GM19351 (cell line): Measurements from ENCODE around the gene SCN2A.

Experiments
- ATAC-seq: cut with Tn5 transposase; IDR thresholded peaks from one replicate; pipeline ENCODE4 v1.9.1; 2021; ENCODE audit warnings: mild to moderate bottlenecking, moderate library complexity; ENCODE audit not compliant: unreplicated experiment

SCN2A gene

GRCh38 chr2:165239230-165239629 is at the start of gene SCN2A:
Gene SCN2A, plus strand, starts transcription at chr2:165239414. Its CDS starts 56,410 bp downstream, at chr2:165295824.
- ATAC-seq = peak; percentile 84

- no peak for ATAC-seq
Observed at GRCh38 chr2:165191096-165191728, 48.0 kb upstream of the SCN2A start.

GRCh38 chr2:165192729-165193128 is 46.5 kb upstream of the SCN2A start:
- peak; percentile 44 for ATAC-seq

GRCh38 chr2:165193178-165193777 is 45.9 kb upstream of the SCN2A start:
- peak; percentile 91 for ATAC-seq

GRCh38 chr2:165196411-165196810 is 42.8 kb upstream of the SCN2A start:
- no peak for ATAC-seq

- no peak for ATAC-seq
Observed at GRCh38 chr2:165197346-165197745, 41.9 kb upstream of the SCN2A start.

- no peak for ATAC-seq
Observed at GRCh38 chr2:165198181-165198580, 41.0 kb upstream of the SCN2A start.

GRCh38 chr2:165202239-165202638 is 37.0 kb upstream of the SCN2A start:
- ATAC-seq = no peak

- peak; percentile 70 for ATAC-seq
Observed at GRCh38 chr2:165203689-165204559, 35.3 kb upstream of the SCN2A start, which contains the start of gene SCN3A. Gene SCN3A, minus strand, starts transcription at chr2:165204050. Its CDS starts 27,656 bp downstream, at chr2:165176394.

GRCh38 chr2:165205865-165206264 is 33.3 kb upstream of the SCN2A start:
- ATAC-seq = no peak

GRCh38 chr2:165208094-165208493 is 31.1 kb upstream of the SCN2A start:
- ATAC-seq = no peak

GRCh38 chr2:165214093-165214492 is 25.1 kb upstream of the SCN2A start:
- no peak for ATAC-seq

- ATAC-seq = no peak
Observed at GRCh38 chr2:165219481-165219880, 19.7 kb upstream of the SCN2A start.

- no peak for ATAC-seq
Observed at GRCh38 chr2:165224941-165225340, 14.3 kb upstream of the SCN2A start.

- no peak for ATAC-seq
Observed at GRCh38 chr2:165227571-165227970, 11.6 kb upstream of the SCN2A start.

- ATAC-seq = no peak
Observed at GRCh38 chr2:165237056-165237455, 2.2 kb upstream of the SCN2A start.

GRCh38 chr2:165238295-165238694 is 919 bp upstream of the SCN2A start:
- ATAC-seq = no peak

GRCh38 chr2:165239856-165240515 is 772 bp downstream of the SCN2A start:
- ATAC-seq = no peak

GRCh38 chr2:165240916-165241315 is 1.7 kb downstream of the SCN2A start:
- no peak for ATAC-seq

- no peak for ATAC-seq
Observed at GRCh38 chr2:165245081-165245793, 6.0 kb downstream of the SCN2A start.

- no peak for ATAC-seq
Observed at GRCh38 chr2:165248238-165248637, 9.0 kb downstream of the SCN2A start.
